GM12878 (cell line): ENCODE results near the gene CCDC12.
A peak's percentile ranks its signal among the peaks of the same experiment; 100 is the strongest.

Experiments
- ATF7 ChIP-seq: fragments of 450-650 bp; IDR thresholded peaks from 2 replicates; pipeline ENCODE4 v1.6.1; 2016; ENCODE audit warnings: low read depth, mild to moderate bottlenecking
- CTCF ChIP-seq, 3 experiments: IDR thresholded peaks in 2 of 3; conservative IDR thresholded peaks in 1 of 3; 2 replicates each; pipeline ENCODE4 v1.5.1; 2011; ENCODE audit warnings: low read depth in 3 of 3, low read length in 3 of 3, mild to moderate bottlenecking in 3 of 3, control low read depth in 2 of 3, moderate library complexity in 2 of 3, inconsistent platforms in 1 of 3, mixed read lengths in 1 of 3; ENCODE audit not compliant: control insufficient read depth in 2 of 3, insufficient read depth in 1 of 3; ENCODE audit errors: extremely low read depth in 1 of 3
- EP300 ChIP-seq, 2 experiments: fragments of 150-350 bp in 1 of 2; IDR thresholded peaks; 2 replicates each; pipeline ENCODE4 v1.6.1; 2011 to 2012; ENCODE audit warnings: low read depth in 2 of 2, low read length in 2 of 2, borderline replicate concordance in 1 of 2, improper control_type of control experiment in 1 of 2, inconsistent platforms in 1 of 2; ENCODE audit not compliant: control insufficient read depth in 1 of 2
- ESRRA ChIP-seq: IDR thresholded peaks from 2 replicates; pipeline ENCODE4 v1.6.1; 2012; ENCODE audit warnings: mild to moderate bottlenecking, low read length, improper control_type of control experiment
- KDM1A ChIP-seq: fragments of 200-600 bp; sonication (generic); IDR thresholded peaks from 2 replicates; pipeline ENCODE4 v1.6.1; 2016; ENCODE audit warnings: borderline replicate concordance
- POLR2A ChIP-seq: IDR thresholded peaks from 2 replicates; pipeline ENCODE4 v1.6.1; 2011; ENCODE audit warnings: low read depth, mild to moderate bottlenecking, low read length
- POLR2AphosphoS5 ChIP-seq: IDR thresholded peaks from 2 replicates; pipeline ENCODE4 v1.6.1; 2011; ENCODE audit warnings: mild to moderate bottlenecking, low read length, inconsistent platforms
- PRDM15 ChIP-seq: fragments of 450-650 bp; formaldehyde crosslinking; IDR thresholded peaks from 2 replicates; pipeline ENCODE4 v1.4.0; 2020; ENCODE audit warnings: mild to moderate bottlenecking, moderate library complexity
- RBBP5 ChIP-seq: fragments of 200-600 bp; sonication (generic); conservative IDR thresholded peaks from 2 replicates; pipeline ENCODE4 v1.6.1; 2016
- REST ChIP-seq: IDR thresholded peaks from 2 replicates; pipeline ENCODE4 v1.6.1; 2012; ENCODE audit warnings: mild to moderate bottlenecking, low read depth, low read length
- SPI1 ChIP-seq: IDR thresholded peaks from 2 replicates; pipeline ENCODE4 v1.6.1; 2011; ENCODE audit warnings: low read depth, mild to moderate bottlenecking, low read length, moderate library complexity, borderline replicate concordance; ENCODE audit not compliant: insufficient read depth
- SRF ChIP-seq, 2 experiments: IDR thresholded peaks; 2 replicates each; pipeline ENCODE4 v1.6.1; 2011; ENCODE audit warnings: low read depth in 2 of 2, low read length in 2 of 2, mild to moderate bottlenecking in 1 of 2, moderate library complexity in 1 of 2

- no peak for TF ChIP-seq CTCF (IDR thresholded peaks at IDR 0.05 in 2 of 3, conservative IDR thresholded peaks at IDR 0.05 in 1 of 3; ENCODE audit: control insufficient read depth in 2 of 3, extremely low read depth in 1 of 3, insufficient read depth in 1 of 3, low read depth in 3 of 3, low read length in 3 of 3)
- no peak for TF ChIP-seq SPI1
- no peak for TF ChIP-seq REST
- no peak for TF ChIP-seq ATF7
- TF ChIP-seq KDM1A: no peak
- TF ChIP-seq PRDM15 (CRISPR knock-in tag): no peak
- TF ChIP-seq RBBP5: no peak
- TF ChIP-seq SRF (IDR thresholded peaks at IDR 0.05; ENCODE audit: low read depth in 2 of 2, low read length in 2 of 2): no peak
- no peak for TF ChIP-seq EP300 (IDR thresholded peaks at IDR 0.05; ENCODE audit: borderline replicate concordance in 1 of 2, control insufficient read depth in 1 of 2, low read depth in 2 of 2, low read length in 2 of 2)
- no peak for TF ChIP-seq ESRRA
- no peak for TF ChIP-seq POLR2AphosphoS5
- TF ChIP-seq POLR2A: 0 out of 2 replicates have a peak, but pooled peaks have one; percentile 2
Measured at GRCh38 chr3:46981932-46982471, 5.5 kb upstream of the CCDC12 start.
